GM21515 (cell line): ENCODE measurements around the gene SMYD3.
"Not testable (repeated sequence)": the region's sequence is repeated elsewhere in the genome, so short reads cannot be mapped to it uniquely, and the experiment has no call there.

ENCODE experiments used
- ATAC-seq: cut with Tn5 transposase; IDR thresholded peaks from one replicate; pipeline ENCODE4 v1.9.1; 2021; ENCODE audit not compliant: unreplicated experiment

Gene SMYD3

DNA sequence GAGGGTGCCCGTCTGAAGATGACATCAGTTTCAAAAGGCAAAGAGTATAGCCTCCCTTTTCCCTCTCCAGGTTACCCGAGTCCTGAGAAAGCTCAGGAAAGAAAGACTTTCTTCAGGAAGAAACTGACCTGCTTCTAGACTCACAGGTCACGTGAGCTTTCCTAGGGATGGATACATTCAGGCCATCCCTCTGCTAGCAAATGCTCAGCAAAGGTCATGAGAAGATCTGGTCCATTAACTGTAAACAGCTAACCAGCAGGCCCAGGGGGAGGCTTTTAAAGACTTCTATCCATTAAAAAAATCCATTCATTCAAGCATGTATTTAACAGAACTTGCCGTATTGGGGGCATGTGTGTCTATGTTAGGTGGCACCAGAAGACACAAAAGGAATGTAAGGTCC is 746.8 kb downstream of the SMYD3 start:
- ATAC-seq = no peak

DNA sequence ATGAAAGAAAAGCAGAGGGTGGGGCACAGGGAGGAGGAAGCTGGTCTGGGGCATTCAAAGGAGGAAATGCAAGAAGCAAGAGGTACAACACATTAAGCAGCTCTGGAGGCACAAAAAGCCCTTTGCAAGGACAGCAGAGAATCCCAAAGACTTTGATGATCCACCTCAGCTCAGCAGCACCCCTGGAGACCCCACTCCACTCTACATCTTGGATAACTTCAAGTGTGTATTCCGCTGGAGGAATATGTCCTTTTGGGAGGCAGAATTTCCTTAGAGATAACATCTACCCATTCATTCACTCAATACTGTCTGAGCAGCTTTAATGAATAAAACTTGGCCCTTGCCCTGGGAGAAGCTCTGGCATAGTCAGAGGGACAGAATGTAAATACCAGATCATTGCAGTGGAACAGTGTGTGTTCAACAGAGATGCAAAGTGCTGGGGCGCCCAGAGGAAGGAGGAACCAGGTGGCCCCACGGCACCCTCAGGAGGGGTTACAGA is 752.6 kb downstream of the SMYD3 start:
- ATAC-seq = no peak

DNA sequence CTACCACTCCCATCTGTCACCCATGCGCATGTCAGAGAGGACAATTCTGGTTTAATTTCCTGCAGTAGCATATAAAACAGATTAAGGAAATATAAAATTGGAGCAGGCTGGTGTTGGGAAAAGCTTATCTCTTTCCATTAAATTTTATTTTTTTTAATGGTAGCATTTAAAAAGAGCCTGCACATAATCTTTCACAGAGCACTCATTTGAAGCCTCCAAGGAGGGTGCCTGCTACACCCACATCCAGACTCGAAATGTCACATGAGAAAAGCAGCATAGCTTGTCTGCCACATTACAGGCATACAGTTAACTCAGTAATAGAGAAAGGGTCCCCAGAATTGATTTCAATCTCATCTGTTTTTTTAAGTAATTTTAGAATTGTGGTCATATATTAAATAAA is 753.3 kb downstream of the SMYD3 start:
- no peak for ATAC-seq

- no peak for ATAC-seq
These were observed 754.5 kb downstream of the SMYD3 start for GRCh38 chr1:245752561-245752960.

DNA sequence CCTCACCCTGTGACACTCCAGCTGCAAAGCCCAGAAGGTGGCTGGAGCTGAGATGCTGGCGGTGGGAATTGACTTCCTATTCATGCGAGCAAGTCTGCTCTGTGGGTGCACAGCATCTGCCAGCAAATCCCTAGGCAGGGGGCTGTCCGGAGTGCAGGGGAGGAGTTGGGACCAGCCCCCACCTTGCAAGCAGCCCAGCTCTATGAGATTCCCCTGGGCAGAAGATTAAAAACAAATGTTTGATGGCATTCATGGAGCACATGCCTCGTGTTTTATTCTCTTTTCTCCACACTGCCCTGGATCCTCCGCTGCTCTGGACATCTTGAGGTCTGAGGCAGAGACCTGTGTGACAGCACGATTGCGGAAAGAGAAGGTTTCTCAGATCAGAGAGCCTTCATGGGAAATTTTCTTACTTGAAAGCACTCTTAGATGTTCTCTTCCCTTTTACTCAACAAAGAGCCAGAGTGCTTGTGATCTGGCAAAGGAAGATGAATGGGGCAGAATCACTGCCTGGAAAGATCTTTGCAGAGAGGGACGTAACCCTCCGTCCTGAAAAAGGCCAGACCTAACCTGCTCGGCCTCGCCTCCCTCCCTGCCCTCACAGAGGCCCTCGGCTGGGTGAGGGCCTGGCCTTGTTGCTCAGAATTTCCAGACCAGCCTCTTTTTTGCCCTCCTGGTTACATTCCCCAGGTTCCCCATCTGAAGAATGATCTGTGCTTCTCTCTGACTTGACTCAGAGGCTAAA is 755.2 kb downstream of the SMYD3 start:
- no peak for ATAC-seq

- no peak for ATAC-seq
These were observed 756.0 kb downstream of the SMYD3 start for GRCh38 chr1:245751116-245751515.

DNA sequence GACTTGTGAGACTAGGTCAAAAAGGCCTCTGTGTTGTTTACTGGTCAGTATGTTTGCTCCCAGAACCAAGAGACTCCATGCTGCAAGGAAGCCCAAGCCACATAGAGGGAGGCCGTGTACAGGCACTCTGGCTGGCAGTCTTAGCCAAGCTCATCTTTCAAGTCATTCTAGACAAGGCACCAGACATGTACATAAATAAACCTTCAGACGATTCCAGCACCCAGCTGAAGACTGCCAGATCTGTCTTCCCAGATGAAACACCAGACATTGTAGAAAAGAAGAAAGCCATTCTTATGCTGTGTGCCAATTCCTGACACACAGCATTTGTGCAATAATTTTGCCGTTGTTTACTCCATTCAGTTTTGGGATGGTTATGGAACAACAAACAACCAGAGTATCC is 756.8 kb downstream of the SMYD3 start:
- ATAC-seq = no peak

DNA sequence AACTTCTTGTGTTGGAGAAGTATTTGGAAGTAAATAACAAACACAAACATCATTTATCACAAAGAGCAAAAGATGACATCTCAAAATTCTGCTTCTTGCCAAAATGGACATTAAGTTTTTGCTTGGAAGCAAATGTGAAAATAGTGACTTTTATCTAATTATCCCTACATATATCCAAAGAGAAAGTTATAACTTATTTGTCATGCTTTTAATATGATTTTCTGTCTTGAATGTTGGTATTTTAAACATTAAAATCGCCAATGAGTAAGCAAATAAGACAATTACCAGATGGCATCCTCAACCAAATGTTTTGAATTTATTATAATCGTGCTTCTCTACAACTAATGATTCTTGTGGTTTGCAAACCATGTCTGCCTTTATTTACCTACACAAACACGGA is 758.0 kb downstream of the SMYD3 start:
- ATAC-seq = no peak

- no peak for ATAC-seq
These were observed 758.4 kb downstream of the SMYD3 start for GRCh38 chr1:245748646-245749045.

- ATAC-seq = no peak
These were observed 758.8 kb downstream of the SMYD3 start for GRCh38 chr1:245748240-245748639.

DNA sequence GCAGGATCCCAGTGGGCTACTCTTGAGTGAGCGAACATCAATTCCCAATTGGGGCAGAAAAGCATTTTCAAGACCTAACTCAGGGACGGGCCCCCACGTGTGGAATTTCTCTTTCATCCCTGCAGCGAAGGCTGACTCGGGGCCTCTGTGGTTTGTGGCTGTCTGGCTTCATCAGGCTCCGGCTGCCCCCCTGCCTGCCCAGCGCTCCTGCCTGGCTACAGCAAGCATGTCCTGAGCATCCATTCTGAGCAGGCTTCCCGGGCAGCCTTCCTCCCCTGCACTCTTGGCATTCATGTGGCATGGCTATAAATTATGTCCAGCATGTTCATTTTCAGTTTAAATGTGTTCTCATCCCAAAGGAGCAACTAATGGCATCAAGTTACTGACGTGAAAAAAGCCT is 764.2 kb downstream of the SMYD3 start:
- ATAC-seq = no peak

- not testable (repeated sequence) for ATAC-seq
These were observed 766.7 kb downstream of the SMYD3 start for GRCh38 chr1:245740336-245740735.

DNA sequence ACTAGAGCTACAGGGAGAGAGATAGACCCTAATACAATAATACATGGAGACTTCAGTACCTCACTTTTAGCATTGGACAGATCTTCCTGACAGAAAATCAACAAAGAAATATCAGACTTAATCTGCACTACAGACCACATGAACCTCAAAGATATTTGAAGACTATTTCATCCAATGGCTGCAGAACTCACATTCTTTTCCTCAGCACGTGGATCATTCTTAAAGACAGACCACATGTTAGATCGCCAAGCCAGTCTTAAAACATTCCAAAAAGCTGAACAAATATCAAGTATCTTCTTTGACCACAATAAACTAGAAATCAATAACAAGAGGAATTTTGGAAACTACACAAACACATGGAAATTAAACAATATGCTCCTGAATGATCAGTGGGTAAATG is 776.3 kb downstream of the SMYD3 start:
- no peak for ATAC-seq

- not testable (repeated sequence) for ATAC-seq
These were observed 779.0 kb downstream of the SMYD3 start for GRCh38 chr1:245728035-245728434.

DNA sequence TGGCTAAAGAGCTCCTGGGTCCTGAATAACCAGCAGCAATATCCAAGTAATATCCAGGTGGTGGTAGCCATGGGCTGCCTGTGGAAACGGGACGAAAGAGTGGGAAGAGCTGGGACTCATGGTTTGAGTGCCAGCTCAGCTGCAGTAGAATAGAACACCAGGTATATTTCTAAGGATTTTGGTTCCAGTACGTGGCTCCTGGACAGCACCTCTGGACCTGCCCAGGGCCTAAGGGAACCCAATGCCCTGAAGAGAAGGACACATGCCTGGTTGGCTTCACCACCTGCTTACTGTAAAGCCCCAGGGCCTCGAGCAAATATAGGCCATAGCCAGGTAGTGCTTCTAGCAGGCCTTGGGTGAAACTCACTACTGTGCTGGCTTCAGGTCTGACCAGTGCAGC is 785.6 kb downstream of the SMYD3 start:
- ATAC-seq = no peak

DNA sequence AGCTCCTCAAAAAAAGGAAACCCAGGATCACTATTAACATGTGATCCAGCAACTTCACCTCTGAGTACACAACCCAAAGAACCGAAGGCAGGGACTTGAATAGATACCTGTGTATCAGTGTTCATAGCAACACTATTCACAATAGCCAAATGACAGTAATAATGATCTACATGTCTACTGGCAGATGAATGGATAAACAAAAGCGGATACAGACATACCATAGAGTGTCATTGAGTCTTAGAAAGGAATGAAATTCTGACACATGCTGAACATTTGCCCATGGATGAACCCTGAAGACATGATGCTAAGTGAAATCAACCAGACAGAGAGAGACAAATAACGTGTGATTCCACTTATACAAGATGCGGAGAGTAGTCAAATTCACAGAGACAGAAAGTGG is 788.1 kb downstream of the SMYD3 start:
- ATAC-seq = no peak

DNA sequence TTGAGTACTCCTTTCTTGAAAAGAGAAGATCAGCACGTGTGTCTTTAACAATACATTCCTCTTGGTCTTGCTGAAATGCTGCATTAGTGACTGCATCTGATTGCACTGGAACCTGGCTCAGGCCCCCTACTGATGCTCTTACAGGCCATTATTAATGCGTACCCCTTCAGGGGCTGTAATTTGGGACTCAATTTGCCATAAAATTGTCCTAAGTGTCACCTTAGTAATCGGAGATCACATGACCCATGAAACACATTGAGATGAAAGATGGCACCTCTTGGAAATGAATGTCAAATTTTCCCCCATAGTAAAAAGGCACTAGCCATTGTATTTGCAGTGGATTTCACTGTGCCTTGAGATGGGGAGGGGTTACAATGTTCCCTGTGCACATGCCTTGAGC is 789.0 kb downstream of the SMYD3 start:
- no peak for ATAC-seq

- ATAC-seq = no peak
These were observed 789.5 kb downstream of the SMYD3 start for GRCh38 chr1:245717611-245718010.

DNA sequence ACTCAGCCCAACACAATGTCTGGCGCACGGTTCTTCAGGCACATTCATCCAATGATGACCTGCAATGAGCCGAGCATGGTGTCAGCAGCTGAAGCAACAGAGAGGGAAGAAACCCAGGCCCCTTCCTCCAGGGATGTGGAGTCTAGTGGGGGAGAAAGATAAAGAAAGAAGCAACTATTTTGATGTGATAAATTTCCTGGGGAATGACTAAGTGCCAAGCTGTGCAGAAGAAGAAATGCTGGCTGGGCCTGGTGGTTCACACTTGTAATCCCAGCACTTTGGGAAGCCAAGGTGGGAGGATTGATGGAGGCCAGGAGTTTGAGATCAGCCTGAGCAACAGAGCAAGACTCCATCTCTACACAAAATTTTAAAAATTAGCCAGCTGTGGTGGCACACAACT is 790.5 kb downstream of the SMYD3 start:
- ATAC-seq = no peak

GRCh38 chr1:245715970-245716369 is 791.1 kb downstream of the SMYD3 start:
- ATAC-seq = no peak

- ATAC-seq = no peak
These were observed 791.8 kb downstream of the SMYD3 start for GRCh38 chr1:245715291-245715701.

- not testable (repeated sequence) for ATAC-seq
These were observed 793.1 kb downstream of the SMYD3 start for GRCh38 chr1:245714027-245714426.
